Measurements from ENCODE around the gene DNAH3.

DNA sequence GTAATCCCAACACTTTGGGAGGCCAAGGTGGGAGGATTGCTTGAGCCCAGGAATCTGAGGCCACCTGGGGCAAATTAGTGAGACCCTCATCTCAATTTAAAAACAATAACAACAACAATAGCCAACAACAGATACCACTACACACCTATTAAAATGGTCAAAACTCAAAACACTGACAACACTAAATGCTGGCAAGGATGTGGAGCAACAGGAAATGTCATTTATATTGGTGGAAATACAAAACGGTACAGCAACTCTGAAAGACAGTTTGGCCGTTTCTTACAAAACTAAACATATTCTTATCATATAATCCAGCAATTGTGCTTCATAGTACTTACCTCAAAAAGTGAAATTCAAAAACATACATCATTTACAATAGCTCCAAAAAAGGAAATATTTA is 57.7 kb downstream of the DNAH3 start:
- TF ChIP-seq CHD2 (IDR thresholded peaks at IDR 0.05; ENCODE audit: low read length, partially characterized antibody) (no peak), NR3C1 (IDR thresholded peaks at IDR 0.05) (no peak), CTCF (IDR thresholded peaks at IDR 0.05) (no peak), CBX8 (IDR thresholded peaks at IDR 0.05) (no peak), POLR2A (IDR thresholded peaks at IDR 0.05; ENCODE audit: low read length) (no peak), BHLHE40 (IDR thresholded peaks at IDR 0.05; ENCODE audit: low read depth, low read length) (no peak), TFCP2L1 (CRISPR knock-in tag; IDR thresholded peaks at IDR 0.05) (no peak), KDM5A (IDR thresholded peaks at IDR 0.05) (no peak), RFX5 (IDR thresholded peaks at IDR 0.05) (no peak), FOSL2 (IDR thresholded peaks at IDR 0.05) (no peak), FOSL2 (CRISPR knock-in tag; IDR thresholded peaks at IDR 0.05) (no peak)
